ENCODE data around the gene MNT.

DNA sequence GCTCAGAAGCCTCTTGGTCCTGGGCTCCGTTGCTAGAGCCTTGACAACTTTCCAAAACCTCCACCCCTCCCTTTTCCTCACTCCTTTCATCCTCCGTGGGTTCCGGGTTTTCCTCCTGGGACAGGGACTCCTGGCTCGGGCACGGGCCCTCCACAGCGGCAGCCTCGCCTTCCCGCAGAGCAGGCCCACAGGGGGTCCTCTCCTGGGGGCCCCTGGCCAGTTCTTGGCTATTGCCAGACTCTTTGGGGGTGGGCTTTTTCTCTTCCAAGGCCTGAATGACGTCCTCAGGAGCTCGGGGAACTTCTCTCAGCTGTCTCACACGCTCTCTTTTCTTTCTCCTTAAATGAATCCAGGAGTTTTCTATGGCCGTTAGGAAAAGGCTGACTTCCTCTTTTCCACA lies 19.3 kb upstream of the MNT start:
- TF ChIP-seq, protein P1, sequence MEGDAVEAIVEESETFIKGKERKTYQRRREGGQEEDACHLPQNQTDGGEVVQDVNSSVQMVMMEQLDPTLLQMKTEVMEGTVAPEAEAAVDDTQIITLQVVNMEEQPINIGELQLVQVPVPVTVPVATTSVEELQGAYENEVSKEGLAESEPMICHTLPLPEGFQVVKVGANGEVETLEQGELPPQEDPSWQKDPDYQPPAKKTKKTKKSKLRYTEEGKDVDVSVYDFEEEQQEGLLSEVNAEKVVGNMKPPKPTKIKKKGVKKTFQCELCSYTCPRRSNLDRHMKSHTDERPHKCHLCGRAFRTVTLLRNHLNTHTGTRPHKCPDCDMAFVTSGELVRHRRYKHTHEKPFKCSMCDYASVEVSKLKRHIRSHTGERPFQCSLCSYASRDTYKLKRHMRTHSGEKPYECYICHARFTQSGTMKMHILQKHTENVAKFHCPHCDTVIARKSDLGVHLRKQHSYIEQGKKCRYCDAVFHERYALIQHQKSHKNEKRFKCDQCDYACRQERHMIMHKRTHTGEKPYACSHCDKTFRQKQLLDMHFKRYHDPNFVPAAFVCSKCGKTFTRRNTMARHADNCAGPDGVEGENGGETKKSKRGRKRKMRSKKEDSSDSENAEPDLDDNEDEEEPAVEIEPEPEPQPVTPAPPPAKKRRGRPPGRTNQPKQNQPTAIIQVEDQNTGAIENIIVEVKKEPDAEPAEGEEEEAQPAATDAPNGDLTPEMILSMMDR (IDR thresholded peaks at IDR 0.05; ENCODE audit: low read depth, low read length), result no peak
- TF ChIP-seq POLR2A (IDR thresholded peaks at IDR 0.05; ENCODE audit: extremely low read depth, insufficient read length), result no peak
- TF ChIP-seq MYC (IDR thresholded peaks at IDR 0.05; ENCODE audit: low read depth, low read length), result no peak
- TF ChIP-seq, protein P2, sequence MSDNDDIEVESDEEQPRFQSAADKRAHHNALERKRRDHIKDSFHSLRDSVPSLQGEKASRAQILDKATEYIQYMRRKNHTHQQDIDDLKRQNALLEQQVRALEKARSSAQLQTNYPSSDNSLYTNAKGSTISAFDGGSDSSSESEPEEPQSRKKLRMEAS (IDR thresholded peaks at IDR 0.05; ENCODE audit: low read depth, low read length), result no peak

All from NB4 (cell line).